Osteocyte (in vitro differentiated cells): Measurements from ENCODE around the gene DUSP2. TPM values are rescaled to one million over a fixed set of nuclear protein-coding genes. Genes with fewer than 3 reads are reported as not detected.

Experiments used
- DNase-seq: peaks from one replicate; pipeline ENCODE4 v3.0.0; 2021; ENCODE audit warnings: mixed read lengths; ENCODE audit not compliant: unreplicated experiment; ENCODE audit errors: extremely low spot score
- H3K27ac Mint-ChIP-seq: one replicate; pipeline ENCODE4 v1.8.0; 2021; ENCODE audit warnings: mild to moderate bottlenecking, mixed read lengths; ENCODE audit not compliant: unreplicated experiment
- H3K27me3 Mint-ChIP-seq: one replicate; pipeline ENCODE4 v1.8.0; 2021; ENCODE audit warnings: mixed read lengths; ENCODE audit not compliant: unreplicated experiment
- H3K36me3 Mint-ChIP-seq: one replicate; pipeline ENCODE4 v1.8.0; 2021; ENCODE audit warnings: mixed read lengths; ENCODE audit not compliant: unreplicated experiment
- H3K4me1 Mint-ChIP-seq: one replicate; pipeline ENCODE4 v1.8.0; 2021; ENCODE audit warnings: mixed read lengths; ENCODE audit not compliant: unreplicated experiment
- H3K4me3 Mint-ChIP-seq: one replicate; pipeline ENCODE4 v1.8.0; 2021; ENCODE audit warnings: mild to moderate bottlenecking, moderate library complexity, mixed read lengths; ENCODE audit not compliant: unreplicated experiment
- H3K9me3 Mint-ChIP-seq: one replicate; pipeline ENCODE4 v1.8.0; 2021; ENCODE audit warnings: mixed read lengths; ENCODE audit not compliant: unreplicated experiment
- total RNA-seq: library from RNA; stranded (reverse); gene quantifications from 2 replicates; pipeline ENCODE4 v1.2.1, GENCODE V29; 2021
- TF ChIP-seq, protein P1 (sequence below): fragments of 200-600 bp; sonication (generic); IDR thresholded peaks from 2 replicates; pipeline ENCODE4 v1.5.0; 2021; ENCODE audit warnings: antibody characterized with exemption, mild to moderate bottlenecking, moderate library complexity

DUSP2 gene
- total RNA-seq, 1 donor from 2014 or later, result 0.78 TPM

DNA sequence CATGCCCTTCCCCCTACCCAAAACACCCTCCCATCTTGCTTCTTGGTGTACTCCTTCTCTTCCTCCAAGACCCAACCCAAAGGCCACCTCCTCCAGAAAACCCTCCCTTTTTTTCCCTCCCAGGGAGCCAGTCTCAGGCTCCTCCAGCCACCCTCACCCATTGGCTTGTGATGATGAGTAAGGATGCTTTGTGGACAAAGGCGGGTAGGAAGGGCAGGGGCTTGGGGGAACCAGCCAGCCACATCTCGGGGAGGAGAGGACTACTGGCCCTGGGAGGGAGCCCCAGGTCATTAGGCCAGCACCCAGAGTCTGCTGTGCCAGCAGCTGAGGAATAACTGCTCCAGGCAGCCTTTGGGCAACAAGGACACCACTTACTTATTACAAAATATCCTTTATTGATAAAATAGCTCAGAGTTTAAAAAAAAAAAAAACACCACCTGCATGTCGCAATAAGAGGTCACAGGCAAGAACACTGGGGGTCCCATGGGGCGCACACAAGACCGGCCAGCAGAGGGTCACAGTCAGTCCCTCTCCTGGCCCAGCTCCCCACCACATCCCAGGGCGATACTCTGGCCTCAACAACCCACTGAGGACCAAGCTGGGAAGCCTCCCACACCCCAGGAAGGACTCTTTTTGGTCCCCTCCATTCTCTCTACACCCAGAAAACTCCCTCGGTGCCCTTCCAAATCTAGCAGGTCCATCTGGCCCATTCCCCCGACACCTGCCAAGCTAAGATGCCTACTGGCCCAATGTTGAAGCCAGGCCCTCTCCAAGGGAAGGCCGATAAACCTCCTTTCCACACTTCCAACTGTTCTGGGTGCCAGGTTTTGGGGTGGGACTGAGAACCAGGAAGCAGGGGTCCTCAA, 32.5 kb downstream of the DUSP2 start:
- Mint-ChIP-seq H3K27me3 (peaks cover 8% of the 10 kb centered on the region), H3K4me1 (peaks cover 17% of the 10 kb centered on the region), H3K4me3 (no peak overlapping the region), H3K36me3 (no peaks in the 10 kb centered on the region), H3K9me3 (no peaks in the 10 kb centered on the region), H3K27ac (no peak overlapping the region)
- TF ChIP-seq, protein P1, sequence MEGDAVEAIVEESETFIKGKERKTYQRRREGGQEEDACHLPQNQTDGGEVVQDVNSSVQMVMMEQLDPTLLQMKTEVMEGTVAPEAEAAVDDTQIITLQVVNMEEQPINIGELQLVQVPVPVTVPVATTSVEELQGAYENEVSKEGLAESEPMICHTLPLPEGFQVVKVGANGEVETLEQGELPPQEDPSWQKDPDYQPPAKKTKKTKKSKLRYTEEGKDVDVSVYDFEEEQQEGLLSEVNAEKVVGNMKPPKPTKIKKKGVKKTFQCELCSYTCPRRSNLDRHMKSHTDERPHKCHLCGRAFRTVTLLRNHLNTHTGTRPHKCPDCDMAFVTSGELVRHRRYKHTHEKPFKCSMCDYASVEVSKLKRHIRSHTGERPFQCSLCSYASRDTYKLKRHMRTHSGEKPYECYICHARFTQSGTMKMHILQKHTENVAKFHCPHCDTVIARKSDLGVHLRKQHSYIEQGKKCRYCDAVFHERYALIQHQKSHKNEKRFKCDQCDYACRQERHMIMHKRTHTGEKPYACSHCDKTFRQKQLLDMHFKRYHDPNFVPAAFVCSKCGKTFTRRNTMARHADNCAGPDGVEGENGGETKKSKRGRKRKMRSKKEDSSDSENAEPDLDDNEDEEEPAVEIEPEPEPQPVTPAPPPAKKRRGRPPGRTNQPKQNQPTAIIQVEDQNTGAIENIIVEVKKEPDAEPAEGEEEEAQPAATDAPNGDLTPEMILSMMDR, result no peak
- DNase-seq, result no peak

DNA sequence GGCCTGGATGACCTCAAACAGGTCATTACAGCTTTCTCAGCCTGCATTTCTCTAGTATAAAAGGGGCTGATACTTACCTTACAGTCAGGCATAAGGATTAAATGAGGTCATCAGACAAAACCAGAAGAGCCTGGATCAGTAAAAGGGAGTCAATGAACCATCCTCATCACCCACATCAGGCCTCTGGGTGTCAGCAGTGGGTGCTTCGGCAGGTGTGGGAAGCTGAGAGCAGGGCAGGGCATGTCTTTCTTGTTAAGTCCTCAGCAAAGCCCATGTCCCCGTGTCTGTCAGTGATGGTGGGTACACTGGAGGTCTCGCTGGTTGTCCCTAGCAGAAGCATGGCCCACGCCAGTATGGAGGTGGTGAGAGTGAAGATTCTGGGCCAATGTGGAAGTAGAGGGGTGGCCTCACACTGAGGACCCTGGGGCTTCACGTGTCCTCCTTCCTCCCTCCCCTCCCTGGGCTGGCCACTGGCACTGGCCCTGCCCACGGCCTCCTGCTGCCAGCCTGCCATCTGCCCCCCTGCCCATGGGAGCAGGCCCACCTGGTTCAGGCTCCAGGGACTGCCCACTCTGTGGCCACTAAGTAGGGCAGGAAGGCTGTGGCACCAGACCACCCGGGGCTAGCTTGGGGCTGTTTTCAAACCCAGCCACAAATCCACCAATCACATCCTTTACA, 33.3 kb downstream of the DUSP2 start:
- DNase-seq, result no peak
- no peaks in the 10 kb centered on the region for H3K36me3 Mint-ChIP-seq
- peaks cover 12% of the 10 kb centered on the region for H3K4me1 Mint-ChIP-seq
- no peaks in the 10 kb centered on the region for H3K9me3 Mint-ChIP-seq
- TF ChIP-seq, protein P1, result no peak
- peaks cover 8% of the 10 kb centered on the region for H3K27me3 Mint-ChIP-seq
- no peak overlapping the region for H3K27ac Mint-ChIP-seq
- no peak overlapping the region for H3K4me3 Mint-ChIP-seq

DNA sequence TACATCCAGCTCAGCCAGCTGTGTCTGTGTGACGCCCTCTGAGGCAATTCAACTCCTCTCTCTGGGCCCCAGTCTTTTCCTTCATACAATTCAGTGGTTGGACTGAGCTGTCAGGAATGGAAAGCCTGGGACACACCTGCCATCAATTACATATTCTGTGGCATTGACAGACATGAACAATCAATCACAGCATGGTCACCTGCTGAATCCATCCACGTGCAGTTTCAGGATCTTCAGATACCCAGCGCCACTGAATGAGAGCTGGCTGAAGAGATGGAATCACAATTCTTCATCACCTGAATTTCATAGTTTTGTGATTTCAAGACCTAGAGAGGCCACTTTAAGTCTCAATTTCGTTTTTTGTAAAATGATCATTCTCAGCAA, 34.0 kb downstream of the DUSP2 start:
- no peak overlapping the region for H3K27ac Mint-ChIP-seq
- no peaks in the 10 kb centered on the region for H3K9me3 Mint-ChIP-seq
- H3K27me3 Mint-ChIP-seq, result peaks cover 8% of the 10 kb centered on the region
- H3K4me3 Mint-ChIP-seq, result no peak overlapping the region
- no peaks in the 10 kb centered on the region for H3K36me3 Mint-ChIP-seq
- DNase-seq, result no peak
- peaks cover 12% of the 10 kb centered on the region for H3K4me1 Mint-ChIP-seq
- TF ChIP-seq, protein P1, result no peak

DNA sequence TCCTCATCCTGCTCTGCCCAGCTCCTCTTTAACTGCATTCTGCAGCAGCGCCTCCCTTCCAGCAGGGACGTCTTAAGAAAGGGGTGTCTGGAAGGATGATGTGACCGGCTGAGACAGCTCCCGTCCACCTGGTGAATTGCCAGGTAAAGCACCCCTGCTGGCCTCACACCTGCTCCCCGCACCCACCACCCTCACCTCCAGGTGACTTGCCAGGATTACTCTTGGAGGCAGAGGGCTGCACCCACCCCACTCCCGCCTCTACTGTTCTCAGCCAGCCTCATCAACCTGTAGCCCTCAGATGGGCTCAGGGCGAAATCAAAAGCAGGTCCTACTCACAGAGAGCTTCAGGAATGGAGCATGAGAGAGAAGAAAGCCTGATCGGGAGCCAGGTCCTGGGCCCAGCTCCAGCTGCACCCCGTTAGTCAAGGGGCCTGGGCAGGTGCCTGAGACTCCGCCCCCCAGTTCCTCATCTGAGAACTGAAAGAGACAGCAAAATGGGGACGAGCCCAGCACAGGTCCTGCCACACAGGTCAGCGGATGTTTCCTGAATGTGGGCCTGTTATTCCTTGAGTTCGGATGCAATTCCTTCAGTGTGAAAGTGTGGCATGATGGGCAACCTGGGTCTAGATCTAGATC, 34.5 kb downstream of the DUSP2 start:
- TF ChIP-seq, protein P1, result no peak
- H3K27ac Mint-ChIP-seq, result no peak overlapping the region
- DNase-seq, result no peak
- no peaks in the 10 kb centered on the region for H3K9me3 Mint-ChIP-seq
- peaks cover 12% of the 10 kb centered on the region for H3K4me1 Mint-ChIP-seq
- peaks cover 7% of the 10 kb centered on the region for H3K27me3 Mint-ChIP-seq
- no peak overlapping the region for H3K4me3 Mint-ChIP-seq
- no peaks in the 10 kb centered on the region for H3K36me3 Mint-ChIP-seq
